ENCODE data around the gene CDHR3.

DNA sequence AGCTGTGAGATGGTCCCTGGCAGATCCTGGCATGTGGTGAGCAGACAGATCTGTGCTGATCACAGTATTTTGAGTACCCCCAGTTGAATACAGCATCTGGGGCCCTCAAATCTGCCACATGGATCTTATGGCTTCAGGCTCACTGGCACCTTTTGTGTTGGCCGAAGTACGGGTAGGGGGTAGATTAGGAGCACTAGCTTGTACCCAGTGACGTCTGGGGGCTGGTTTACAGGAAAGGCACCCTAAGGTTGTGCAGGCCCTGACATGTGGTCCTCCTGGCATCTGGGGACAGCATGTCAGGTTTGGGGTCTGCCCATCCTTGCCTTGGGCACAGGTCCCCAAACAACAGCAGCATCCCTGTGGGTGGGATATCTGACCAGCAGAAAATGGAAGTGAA, 95.9 kb downstream of the CDHR3 start:
- TF ChIP-seq, protein P1, sequence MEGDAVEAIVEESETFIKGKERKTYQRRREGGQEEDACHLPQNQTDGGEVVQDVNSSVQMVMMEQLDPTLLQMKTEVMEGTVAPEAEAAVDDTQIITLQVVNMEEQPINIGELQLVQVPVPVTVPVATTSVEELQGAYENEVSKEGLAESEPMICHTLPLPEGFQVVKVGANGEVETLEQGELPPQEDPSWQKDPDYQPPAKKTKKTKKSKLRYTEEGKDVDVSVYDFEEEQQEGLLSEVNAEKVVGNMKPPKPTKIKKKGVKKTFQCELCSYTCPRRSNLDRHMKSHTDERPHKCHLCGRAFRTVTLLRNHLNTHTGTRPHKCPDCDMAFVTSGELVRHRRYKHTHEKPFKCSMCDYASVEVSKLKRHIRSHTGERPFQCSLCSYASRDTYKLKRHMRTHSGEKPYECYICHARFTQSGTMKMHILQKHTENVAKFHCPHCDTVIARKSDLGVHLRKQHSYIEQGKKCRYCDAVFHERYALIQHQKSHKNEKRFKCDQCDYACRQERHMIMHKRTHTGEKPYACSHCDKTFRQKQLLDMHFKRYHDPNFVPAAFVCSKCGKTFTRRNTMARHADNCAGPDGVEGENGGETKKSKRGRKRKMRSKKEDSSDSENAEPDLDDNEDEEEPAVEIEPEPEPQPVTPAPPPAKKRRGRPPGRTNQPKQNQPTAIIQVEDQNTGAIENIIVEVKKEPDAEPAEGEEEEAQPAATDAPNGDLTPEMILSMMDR (IDR thresholded peaks at IDR 0.05), result no peak
- TF ChIP-seq POLR2AphosphoS5 (IDR thresholded peaks at IDR 0.05), result no peak

Measured in gastroesophageal sphincter (tissue), 3 donors.